A549 (cell line): ENCODE measurements around the gene PLEKHB1. TPM values are rescaled to one million over a fixed set of nuclear protein-coding genes. Genes with fewer than 3 reads are reported as not detected.

ENCODE experiments used
- ATAC-seq, 2 experiments: fragments of 200-7000 bp in 1 of 2; fragments of >200 bp in 1 of 2; cut with Nextera tagmentation in 1 of 2; cut with Tn5 transposase in 1 of 2; 3 replicates each; pipeline versions ENCODE4 v1.8.0 to v1.9.1; 2018 to 2020; ENCODE audit warnings: mild to moderate bottlenecking in 1 of 2, moderate library complexity in 1 of 2
- CTCF ChIA-PET: fragments of 300-600 bp; sonication (Branson Sonifier 250); formaldehyde crosslinking; extraction: SDS; loops from one replicate; lab custom pipeline; 2021; ENCODE audit warnings: antibody characterized with exemption, inconsistent platforms; lab: Yijun Ruan, JAX
- POLR2A ChIA-PET: fragments of 350-600 bp; formaldehyde crosslinking; extraction: SDS; loops from one replicate; lab custom pipeline; 2021; ENCODE audit warnings: antibody characterized with exemption, inconsistent platforms; lab: Yijun Ruan, JAX
- DNase-seq, 2 experiments: peaks; one replicate each; pipeline versions ENCODE4 v3.0.0 to v3.0.0-alpha.2; 2011 to 2016; ENCODE audit warnings: low read depth in 1 of 2, low spot score in 1 of 2
- FAIRE-seq: peaks from 2 replicates; lab custom pipeline; 2011; peaks lifted over from hg19 to GRCh38; lab: Jason Lieb, UNC
- H3K27ac ChIP-seq, 2 experiments: fragments of >200 bp; sonication (Bioruptor Twin); formaldehyde crosslinking; 3 replicates each; pipeline ENCODE4 v1.5.1; 2016 to 2017
- H3K4me1 ChIP-seq: fragments of >200 bp; sonication (Bioruptor Twin); formaldehyde crosslinking; 3 replicates; pipeline ENCODE4 v1.6.1; 2016
- H3K4me2 ChIP-seq: fragments of >200 bp; sonication (Bioruptor Twin); formaldehyde crosslinking; 3 replicates; pipeline ENCODE4 v1.6.1; 2016
- H3K4me3 ChIP-seq: fragments of >200 bp; sonication (Bioruptor Twin); formaldehyde crosslinking; 3 replicates; pipeline ENCODE4 v1.5.1; 2016
- H3K9me3 ChIP-seq: fragments of >200 bp; sonication (Bioruptor Twin); formaldehyde crosslinking; 3 replicates; pipeline ENCODE4 v1.6.1; 2016
- CBX2 ChIP-seq: fragments of 200-600 bp; sonication (generic); IDR thresholded peaks from 2 replicates; pipeline ENCODE4 v1.6.1; 2016; ENCODE audit warnings: low read depth, mild to moderate bottlenecking, borderline replicate concordance
- CBX8 ChIP-seq: fragments of 200-600 bp; sonication (generic); IDR thresholded peaks from 2 replicates; pipeline ENCODE4 v1.6.1; 2016
- CHD2 ChIP-seq: fragments of 150-350 bp; IDR thresholded peaks from 2 replicates; pipeline ENCODE4 v1.6.1; 2014; ENCODE audit warnings: low read length; ENCODE audit not compliant: partially characterized antibody
- EP300 ChIP-seq, 2 experiments: fragments of >200 bp; sonication (Bioruptor Twin); formaldehyde crosslinking; IDR thresholded peaks; 2 replicates in 1 of 2; 3 replicates in 1 of 2; pipeline ENCODE4 v1.6.1; 2016 to 2017
- FOSL2 ChIP-seq, 2 experiments: fragments of 450-650 bp in 1 of 2; fragments of >200 bp in 1 of 2; sonication (Bioruptor Twin) in 1 of 2; formaldehyde crosslinking; IDR thresholded peaks; 2 replicates each; pipeline versions ENCODE4 v1.5.0 to v1.6.1; 2016 to 2020; ENCODE audit warnings: mild to moderate bottlenecking in 1 of 2, moderate library complexity in 1 of 2
- FOXS1 ChIP-seq: fragments of 250-450 bp; sonication (Bioruptor Pico); IDR thresholded peaks from 2 replicates; pipeline ENCODE4 v1.5.0; 2020; ENCODE audit warnings: mild to moderate bottlenecking, moderate library complexity
- HDAC2 ChIP-seq: fragments of 200-600 bp; sonication (generic); IDR thresholded peaks from 2 replicates; pipeline ENCODE4 v1.6.1; 2016
- JUN ChIP-seq, 2 experiments: fragments of >200 bp; sonication (Bioruptor Twin); formaldehyde crosslinking; IDR thresholded peaks; 2 replicates in 1 of 2; 3 replicates in 1 of 2; pipeline ENCODE4 v1.6.1; 2016 to 2017
- JUNB ChIP-seq: fragments of >200 bp; sonication (Bioruptor Twin); formaldehyde crosslinking; IDR thresholded peaks from 2 replicates; pipeline ENCODE4 v1.6.1; 2016
- MAFK ChIP-seq: fragments of 450-650 bp; IDR thresholded peaks from 2 replicates; pipeline ENCODE4 v1.6.1; 2014; ENCODE audit not compliant: partially characterized antibody
- NFE2L2 ChIP-seq: fragments of 150-350 bp; conservative IDR thresholded peaks from 2 replicates; pipeline ENCODE4 v1.6.1; 2014; ENCODE audit warnings: low read length
- NPAS2 ChIP-seq: fragments of 250-450 bp; sonication (Bioruptor Pico); IDR thresholded peaks from 2 replicates; pipeline ENCODE4 v1.8.0; 2022; ENCODE audit warnings: mild to moderate bottlenecking, moderate library complexity, borderline replicate concordance
- PBX3 ChIP-seq: IDR thresholded peaks from 2 replicates; pipeline ENCODE4 v1.6.1; 2012
- PHF8 ChIP-seq: fragments of 200-600 bp; sonication (generic); IDR thresholded peaks from 2 replicates; pipeline ENCODE4 v1.6.1; 2016; ENCODE audit warnings: low read depth, mild to moderate bottlenecking, antibody characterized with exemption, moderate library complexity, borderline replicate concordance
- POLR2A ChIP-seq: IDR thresholded peaks from 2 replicates; pipeline ENCODE4 v1.6.1; 2012; ENCODE audit warnings: mild to moderate bottlenecking, low read length
- RAD21 ChIP-seq, 2 experiments: fragments of >200 bp in 1 of 2; sonication (Bioruptor Twin) in 1 of 2; formaldehyde crosslinking in 1 of 2; IDR thresholded peaks in 1 of 2; conservative IDR thresholded peaks in 1 of 2; 2 replicates in 1 of 2; 3 replicates in 1 of 2; pipeline ENCODE4 v1.6.1; 2012 to 2018; ENCODE audit warnings: inconsistent platforms in 1 of 2
- RARB ChIP-seq: fragments of 250-450 bp; sonication (Bioruptor Pico); IDR thresholded peaks from 2 replicates; pipeline ENCODE4 v1.8.0; 2021; ENCODE audit warnings: mild to moderate bottlenecking, moderate library complexity
- RFX5 ChIP-seq: fragments of 450-650 bp; IDR thresholded peaks from 2 replicates; pipeline ENCODE4 v1.7.1; 2014; ENCODE audit warnings: antibody characterized with exemption, mild to moderate bottlenecking, moderate library complexity
- ZFP36 ChIP-seq: fragments of 450-650 bp; IDR thresholded peaks from 2 replicates; pipeline ENCODE4 v1.6.1; 2014; ENCODE audit warnings: borderline replicate concordance; ENCODE audit not compliant: partially characterized antibody
- WGBS: methylation state at CpG from one replicate; pipeline ENCODE4 v1.1.6; 2017; ENCODE audit errors: missing lambda C conversion rate; 5-methylcytosine and 5-hydroxymethylcytosine counted together
- polyA plus RNA-seq, 4 experiments: library from polyadenylated mRNA; depleted of rRNA in 3 of 4; stranded (reverse); fragments of >200 nt; fragmentation: RNase III in 1 of 4; extraction: RNeasy Plus Mini Kit Qiagen cat#74134 plus additional on column Dnase treatment in 1 of 4; gene quantifications; 2 replicates in 3 of 4; 3 replicates in 1 of 4; pipeline ENCODE4 v1.2.3, GENCODE V29; 2011 to 2017
- TF ChIP-seq, protein P1 (sequence below): fragments of 250-450 bp; sonication (Bioruptor Pico); IDR thresholded peaks from 2 replicates; pipeline ENCODE4 v1.5.0; 2020; ENCODE audit warnings: low read depth, mild to moderate bottlenecking, moderate library complexity
- TF ChIP-seq, protein P2 (sequence below): fragments of 450-650 bp; IDR thresholded peaks from 2 replicates; pipeline ENCODE4 v1.6.1; 2014; ENCODE audit warnings: antibody characterized with exemption
- TF ChIP-seq, protein P3 (sequence below): IDR thresholded peaks from 2 replicates; pipeline ENCODE4 v1.6.1; 2012
- TF ChIP-seq, protein P4 (sequence below): fragments of >200 bp; sonication (Bioruptor Twin); formaldehyde crosslinking; IDR thresholded peaks from 2 replicates; pipeline ENCODE4 v1.6.1; 2016

Gene PLEKHB1
- polyA plus RNA-seq, 2 of the 4 experiments (the other 2 are of a cell fraction): 0.97 to 1.1 TPM

DNA sequence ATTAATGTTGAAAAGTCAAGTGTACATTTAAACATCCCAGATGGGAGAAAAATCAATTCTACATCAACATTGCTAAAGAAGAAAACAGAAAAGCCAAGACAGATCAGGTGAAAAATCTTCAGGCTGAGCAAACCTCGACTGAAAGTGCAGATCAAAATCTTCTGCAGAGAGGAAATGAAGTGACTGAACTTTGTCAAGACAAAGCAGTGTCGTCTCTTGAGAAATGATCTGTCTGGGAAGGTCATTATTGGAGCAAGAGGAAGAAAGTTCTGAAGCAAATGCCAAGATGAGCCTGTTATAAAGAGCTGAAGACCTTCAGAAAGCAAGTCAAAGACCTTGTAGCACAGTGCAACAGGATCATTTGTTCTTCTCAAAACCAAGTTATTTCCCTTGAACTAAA lies 5.8 kb upstream of the PLEKHB1 start:
- Histone ChIP-seq H3K4me3 (no peak overlapping the region), H3K4me2 (no peak overlapping the region), H3K9me3 (no peaks in the 10 kb centered on the region), H3K27ac (no peak overlapping the region), H3K4me1 (no peaks in the 10 kb centered on the region)
- ATAC-seq (no peak), DNase-seq (no peak), FAIRE-seq (no peak)
- CTCF ChIA-PET: interaction anchor here (0.8 to 6.2 kb wide), 5 partner anchors 9 to 162 kb away, joined by 3 to 31 read pairs (median 4); partner anchors contain the start of gene RAB6A
- TF ChIP-seq CBX2 (no peak), NPAS2 (no peak), EP300 (IDR thresholded peaks at IDR 0.05) (no peak)
- POLR2A ChIA-PET: no interaction called here
- WGBS: 37% methylated on average over 2 of the region's 2 CpGs

- no peak for FAIRE-seq
- CTCF ChIA-PET: interaction anchor here (1.0 to 6.2 kb wide), 4 partner anchors 10 to 281 kb away, joined by 3 to 31 read pairs (median 7); no protein-coding TSS in a partner anchor
- no peak for TF ChIP-seq NFE2L2
- ATAC-seq: no peak
- H3K4me3 ChIP-seq: no peak overlapping the region
- no peak overlapping the region for H3K4me2 ChIP-seq
- POLR2A ChIA-PET: no interaction called here
- no peaks in the 10 kb centered on the region for H3K9me3 ChIP-seq
- DNase-seq: no peak
- H3K27ac ChIP-seq: no peak overlapping the region
- H3K4me1 ChIP-seq: no peaks in the 10 kb centered on the region
Measured at GRCh38 chr11:73641668-73642067, 4.7 kb upstream of the PLEKHB1 start.

GRCh38 chr11:73645121-73645969 lies 1.0 kb upstream of the PLEKHB1 start:
- TF ChIP-seq JUN (IDR thresholded peaks at IDR 0.05) (no peak), CBX2 (no peak), PBX3 (no peak), MAFK (no peak)
- TF ChIP-seq, protein P1, sequence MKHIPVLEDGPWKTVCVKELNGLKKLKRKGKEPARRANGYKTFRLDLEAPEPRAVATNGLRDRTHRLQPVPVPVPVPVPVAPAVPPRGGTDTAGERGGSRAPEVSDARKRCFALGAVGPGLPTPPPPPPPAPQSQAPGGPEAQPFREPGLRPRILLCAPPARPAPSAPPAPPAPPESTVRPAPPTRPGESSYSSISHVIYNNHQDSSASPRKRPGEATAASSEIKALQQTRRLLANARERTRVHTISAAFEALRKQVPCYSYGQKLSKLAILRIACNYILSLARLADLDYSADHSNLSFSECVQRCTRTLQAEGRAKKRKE (CRISPR knock-in tag): no peak
- DNase-seq: no peak
- Histone ChIP-seq H3K4me1 (no peaks in the 10 kb centered on the region), H3K9me3 (no peaks in the 10 kb centered on the region), H3K4me3 (no peak overlapping the region), H3K4me2 (no peak overlapping the region), H3K27ac (no peak overlapping the region)
- ChIA-PET CTCF (interaction anchor here (0.6 to 8.7 kb wide), 4 partner anchors 16 to 72 kb away, joined by 3 to 81 read pairs (median 17); no protein-coding TSS in a partner anchor), POLR2A (no interaction called here)
- FAIRE-seq: no peak
- WGBS: 78% methylated on average over 16 of the region's 16 CpGs
- ATAC-seq: no peak

GRCh38 chr11:73647459-73648100 lies 1.2 kb downstream of the PLEKHB1 start:
- CTCF ChIA-PET: interaction anchor here (0.6 to 8.7 kb wide), 8 partner anchors 9 to 340 kb away, joined by 3 to 81 read pairs (median 4); no protein-coding TSS in a partner anchor
- FAIRE-seq: no peak

DNA sequence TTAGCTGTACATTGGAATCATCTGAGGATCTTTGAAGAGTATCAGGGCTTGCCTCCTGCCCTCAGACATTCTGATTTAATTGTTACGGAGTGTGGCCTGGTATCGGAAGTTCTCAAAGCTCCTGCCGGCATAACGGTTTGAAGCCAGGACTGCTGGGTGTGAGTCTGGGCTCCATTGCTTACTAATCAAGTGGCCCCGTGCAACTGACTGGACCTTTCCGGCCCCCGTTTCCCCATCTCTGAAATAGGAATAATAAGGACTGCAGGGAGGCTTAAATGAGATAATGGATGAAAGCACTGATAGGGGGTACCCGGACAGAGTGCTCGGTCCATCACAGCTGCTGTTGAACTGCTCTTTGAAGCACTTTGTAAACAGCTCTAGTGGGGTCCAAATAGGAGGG lies 1.7 kb downstream of the PLEKHB1 start:
- ChIA-PET POLR2A (no interaction called here), CTCF (interaction anchor here (1.3 to 8.7 kb wide), 6 partner anchors 12 to 341 kb away, joined by 3 to 81 read pairs (median 7); no protein-coding TSS in a partner anchor)
- no peak overlapping the region for H3K4me3 ChIP-seq
- FAIRE-seq (no peak), DNase-seq (no peak), ATAC-seq (no peak)
- H3K27ac ChIP-seq: no peak overlapping the region
- H3K9me3 ChIP-seq: no peaks in the 10 kb centered on the region
- WGBS: 73% methylated on average over 9 of the region's 9 CpGs
- H3K4me1 ChIP-seq: no peaks in the 10 kb centered on the region
- H3K4me2 ChIP-seq: no peak overlapping the region
- TF ChIP-seq PHF8 (no peak), NFE2L2 (no peak), RAD21 (conservative IDR thresholded peaks at IDR 0.05 in 1 of 2, IDR thresholded peaks at IDR 0.05 in 1 of 2) (no peak), HDAC2 (no peak), CBX8 (no peak), NPAS2 (no peak), JUNB (no peak), ZFP36 (no peak), FOXS1 (CRISPR knock-in tag) (no peak), RARB (CRISPR knock-in tag) (no peak), RFX5 (no peak), POLR2A (no peak)
- TF ChIP-seq, protein P2, sequence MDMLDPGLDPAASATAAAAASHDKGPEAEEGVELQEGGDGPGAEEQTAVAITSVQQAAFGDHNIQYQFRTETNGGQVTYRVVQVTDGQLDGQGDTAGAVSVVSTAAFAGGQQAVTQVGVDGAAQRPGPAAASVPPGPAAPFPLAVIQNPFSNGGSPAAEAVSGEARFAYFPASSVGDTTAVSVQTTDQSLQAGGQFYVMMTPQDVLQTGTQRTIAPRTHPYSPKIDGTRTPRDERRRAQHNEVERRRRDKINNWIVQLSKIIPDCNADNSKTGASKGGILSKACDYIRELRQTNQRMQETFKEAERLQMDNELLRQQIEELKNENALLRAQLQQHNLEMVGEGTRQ: no peak
- TF ChIP-seq, protein P3, sequence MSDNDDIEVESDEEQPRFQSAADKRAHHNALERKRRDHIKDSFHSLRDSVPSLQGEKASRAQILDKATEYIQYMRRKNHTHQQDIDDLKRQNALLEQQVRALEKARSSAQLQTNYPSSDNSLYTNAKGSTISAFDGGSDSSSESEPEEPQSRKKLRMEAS: no peak
- TF ChIP-seq, protein P4, sequence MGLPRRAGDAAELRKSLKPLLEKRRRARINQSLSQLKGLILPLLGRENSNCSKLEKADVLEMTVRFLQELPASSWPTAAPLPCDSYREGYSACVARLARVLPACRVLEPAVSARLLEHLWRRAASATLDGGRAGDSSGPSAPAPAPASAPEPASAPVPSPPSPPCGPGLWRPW: no peak

More at GRCh38 chr11:73647459-73648100, 1.2 kb downstream of the PLEKHB1 start:
- peak; percentile 58 to 62 for DNase-seq
- TF ChIP-seq FOSL2 (IDR thresholded peaks at IDR 0.05) (no peak), FOSL2 (CRISPR knock-in tag; IDR thresholded peaks at IDR 0.05) (peak; percentile 37), CHD2 (no peak)
- H3K4me2 ChIP-seq: peak overlapping the region; percentile 60
- 46% methylated on average over 21 of the region's 23 CpGs for WGBS
- POLR2A ChIA-PET: no interaction called here
- ATAC-seq: peak; percentile 81 to 89
- H3K4me1 ChIP-seq: no peaks in the 10 kb centered on the region
- H3K4me3 ChIP-seq: peak overlapping the region; percentile 18; the same call in 1 of the 3 replicates
- 0 out of 6 replicates have a peak overlapping the region, but pooled peaks of 1 of the 2 experiments have one; percentile 14 for H3K27ac ChIP-seq
- H3K9me3 ChIP-seq: no peaks in the 10 kb centered on the region
